ENCODE data around the gene XKR7. TPM values are rescaled to one million over a fixed set of nuclear protein-coding genes. Genes with fewer than 3 reads are reported as not detected.

XKR7 gene
- total RNA-seq, 2 donors from 2014 or later = 0.05 TPM; not detected in 1

Small RNA genes lying within 50 kb of the gene (small RNA-seq; reads per million reads assigned to genes)
- gene RNA5SP481 (0.28 to 1.1 reads per million in 2 donors), gene RNA5SP482 (0.75 to 1.1 reads per million in 2 donors)

Other genes with a start within 250 kb of the XKR7 start
- gene BCL2L1, start 245.3 kb upstream of the XKR7 start, total RNA-seq = 100 to 1,000 TPM; 127 to 155 TPM
- gene TPX2, start 228.9 kb upstream of the XKR7 start, total RNA-seq = 10 to 100 TPM in 1 of 2 donors, 1 to 10 TPM in 1; 1.4 to 23.2 TPM
- under 1 TPM; 0.27 to 0.91 TPM for gene MYLK2, start 148.8 kb upstream of the XKR7 start, total RNA-seq
- 1 to 10 TPM in 1 of 2 donors, not detected in 1; 8.3 TPM for gene FOXS1, start 122.5 kb upstream of the XKR7 start, total RNA-seq
- 10 to 100 TPM in 1 of 2 donors, 1 to 10 TPM in 1; 1.7 to 57.9 TPM for gene DUSP15, start 97.6 kb upstream of the XKR7 start, total RNA-seq
- 1 to 10 TPM in 1 of 2 donors, not detected in 1; 1.2 TPM for gene TTLL9, start 97.5 kb upstream of the XKR7 start, total RNA-seq
- gene PDRG1, start 16.1 kb upstream of the XKR7 start, total RNA-seq = 10 to 100 TPM; 11.4 to 30.3 TPM
- gene CCM2L, start 42.3 kb downstream of the XKR7 start, total RNA-seq = 1 to 10 TPM; 4.6 to 5.7 TPM
- 1 to 10 TPM; 3.1 to 6.0 TPM for gene HCK, start 84.1 kb downstream of the XKR7 start, total RNA-seq
- 10 to 100 TPM; 44.7 to 62.9 TPM for gene TM9SF4, start 141.6 kb downstream of the XKR7 start, total RNA-seq
- gene PLAGL2, start 239.6 kb downstream of the XKR7 start, total RNA-seq = 10 to 100 TPM; 11.2 to 17.4 TPM
- gene POFUT1, start 239.7 kb downstream of the XKR7 start, total RNA-seq = 10 to 100 TPM; 33.2 to 44.3 TPM